ENCODE measurements around the gene GABARAP. TPM values are rescaled to one million over a fixed set of nuclear protein-coding genes. Genes with fewer than 3 reads are reported as not detected.

GABARAP gene
- total RNA-seq, 6 experiments from 2014 or later = 399 to 470 (median 426) TPM

DNA sequence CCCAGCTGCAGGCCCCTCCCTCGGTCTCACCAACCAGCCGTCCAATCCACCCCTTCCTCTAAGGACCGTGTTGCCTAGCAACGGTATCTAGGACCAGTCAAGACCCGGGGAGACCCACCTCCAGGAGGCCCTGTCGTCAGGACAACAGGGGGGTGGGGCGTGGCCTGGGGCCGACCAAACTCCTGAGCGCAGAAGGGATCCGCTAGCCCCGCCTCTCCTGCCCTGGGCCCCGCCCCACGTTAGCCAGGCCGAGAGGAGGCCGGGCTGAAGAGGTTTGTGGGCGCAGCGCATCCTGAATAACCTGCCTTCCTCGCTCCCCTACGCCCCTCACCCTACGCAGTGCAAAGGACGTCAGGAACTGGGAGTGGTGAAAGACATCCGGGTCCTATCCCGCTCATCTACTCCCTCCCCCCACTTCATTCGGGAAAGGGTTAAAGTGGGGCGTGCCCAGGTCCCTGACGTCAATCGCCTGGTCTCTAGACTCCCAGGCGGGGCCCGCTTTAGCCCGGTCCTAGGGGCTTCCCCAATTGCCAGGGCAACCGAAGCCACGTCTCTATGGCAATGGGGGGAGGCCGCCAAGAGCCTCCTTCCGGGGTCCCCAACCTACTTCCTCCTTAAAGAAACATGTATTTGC, 37.3 kb downstream of the GABARAP start:
- H3K27me3 Mint-ChIP-seq (ENCODE audit: insufficient read depth) = peaks cover 3% of the 10 kb centered on the region; the same call in 1 of the 2 replicates
- no peak for DNase-seq
- H3K27ac Mint-ChIP-seq = peak overlapping the region; percentile 87
- no peaks in the 10 kb centered on the region for H3K9me3 Mint-ChIP-seq
- TF ChIP-seq, protein P1, sequence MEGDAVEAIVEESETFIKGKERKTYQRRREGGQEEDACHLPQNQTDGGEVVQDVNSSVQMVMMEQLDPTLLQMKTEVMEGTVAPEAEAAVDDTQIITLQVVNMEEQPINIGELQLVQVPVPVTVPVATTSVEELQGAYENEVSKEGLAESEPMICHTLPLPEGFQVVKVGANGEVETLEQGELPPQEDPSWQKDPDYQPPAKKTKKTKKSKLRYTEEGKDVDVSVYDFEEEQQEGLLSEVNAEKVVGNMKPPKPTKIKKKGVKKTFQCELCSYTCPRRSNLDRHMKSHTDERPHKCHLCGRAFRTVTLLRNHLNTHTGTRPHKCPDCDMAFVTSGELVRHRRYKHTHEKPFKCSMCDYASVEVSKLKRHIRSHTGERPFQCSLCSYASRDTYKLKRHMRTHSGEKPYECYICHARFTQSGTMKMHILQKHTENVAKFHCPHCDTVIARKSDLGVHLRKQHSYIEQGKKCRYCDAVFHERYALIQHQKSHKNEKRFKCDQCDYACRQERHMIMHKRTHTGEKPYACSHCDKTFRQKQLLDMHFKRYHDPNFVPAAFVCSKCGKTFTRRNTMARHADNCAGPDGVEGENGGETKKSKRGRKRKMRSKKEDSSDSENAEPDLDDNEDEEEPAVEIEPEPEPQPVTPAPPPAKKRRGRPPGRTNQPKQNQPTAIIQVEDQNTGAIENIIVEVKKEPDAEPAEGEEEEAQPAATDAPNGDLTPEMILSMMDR (IDR thresholded peaks at IDR 0.05) = no peak
- peaks cover 25% of the 10 kb centered on the region for H3K4me1 Mint-ChIP-seq (ENCODE audit: low read depth)
- H3K36me3 Mint-ChIP-seq (ENCODE audit: low read depth) = peaks cover 17% of the 10 kb centered on the region; the same call in 1 of the 2 replicates
- H3K4me3 Mint-ChIP-seq = peak overlapping the region; percentile 76

- H3K4me3 Mint-ChIP-seq = peak overlapping the region; percentile 76
These were observed 37.9 kb downstream of the GABARAP start for GRCh38 chr17:7204336-7204735.

DNA sequence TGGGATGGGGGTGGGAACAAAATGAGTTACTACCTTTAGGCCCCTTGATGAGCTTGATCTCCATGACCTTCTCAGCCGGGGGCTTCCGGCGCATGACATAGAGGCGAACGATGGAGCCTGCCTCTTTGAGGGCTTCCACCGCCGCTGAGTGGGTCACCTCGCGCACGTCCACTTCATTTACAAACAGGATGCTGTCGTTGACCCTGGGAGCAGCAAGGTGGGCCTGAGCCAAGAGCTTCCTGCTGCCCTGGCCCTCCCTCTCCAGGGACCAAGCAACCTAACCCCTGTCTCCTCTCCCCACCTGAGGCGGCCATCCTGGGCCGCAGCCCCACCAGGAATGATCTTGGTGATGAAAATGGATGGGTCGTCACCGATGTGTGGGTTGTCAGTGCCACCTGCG, 38.9 kb downstream of the GABARAP start:
- no peak overlapping the region for H3K27ac Mint-ChIP-seq
- H3K27me3 Mint-ChIP-seq (ENCODE audit: insufficient read depth) = peaks cover 3% of the 10 kb centered on the region
- peaks cover 17% of the 10 kb centered on the region; the same call in 1 of the 2 replicates for H3K36me3 Mint-ChIP-seq (ENCODE audit: low read depth)
- H3K9me3 Mint-ChIP-seq = no peaks in the 10 kb centered on the region
- H3K4me1 Mint-ChIP-seq (ENCODE audit: low read depth) = peaks cover 25% of the 10 kb centered on the region
- TF ChIP-seq, protein P1 (IDR thresholded peaks at IDR 0.05) = no peak
- no peak overlapping the region for H3K4me3 Mint-ChIP-seq
- no peak for DNase-seq

More at GRCh38 chr17:7204336-7204735, 37.9 kb downstream of the GABARAP start:
- Mint-ChIP-seq H3K36me3 (ENCODE audit: low read depth) (peaks cover 17% of the 10 kb centered on the region; the same call in 1 of the 2 replicates), H3K4me1 (ENCODE audit: low read depth) (peaks cover 25% of the 10 kb centered on the region), H3K9me3 (no peaks in the 10 kb centered on the region), H3K27me3 (ENCODE audit: insufficient read depth) (peaks cover 3% of the 10 kb centered on the region), H3K27ac (peak overlapping the region; percentile 87; the same call in 1 of the 2 replicates)
- no peak for DNase-seq
- TF ChIP-seq, protein P1 (IDR thresholded peaks at IDR 0.05) = no peak

DNA sequence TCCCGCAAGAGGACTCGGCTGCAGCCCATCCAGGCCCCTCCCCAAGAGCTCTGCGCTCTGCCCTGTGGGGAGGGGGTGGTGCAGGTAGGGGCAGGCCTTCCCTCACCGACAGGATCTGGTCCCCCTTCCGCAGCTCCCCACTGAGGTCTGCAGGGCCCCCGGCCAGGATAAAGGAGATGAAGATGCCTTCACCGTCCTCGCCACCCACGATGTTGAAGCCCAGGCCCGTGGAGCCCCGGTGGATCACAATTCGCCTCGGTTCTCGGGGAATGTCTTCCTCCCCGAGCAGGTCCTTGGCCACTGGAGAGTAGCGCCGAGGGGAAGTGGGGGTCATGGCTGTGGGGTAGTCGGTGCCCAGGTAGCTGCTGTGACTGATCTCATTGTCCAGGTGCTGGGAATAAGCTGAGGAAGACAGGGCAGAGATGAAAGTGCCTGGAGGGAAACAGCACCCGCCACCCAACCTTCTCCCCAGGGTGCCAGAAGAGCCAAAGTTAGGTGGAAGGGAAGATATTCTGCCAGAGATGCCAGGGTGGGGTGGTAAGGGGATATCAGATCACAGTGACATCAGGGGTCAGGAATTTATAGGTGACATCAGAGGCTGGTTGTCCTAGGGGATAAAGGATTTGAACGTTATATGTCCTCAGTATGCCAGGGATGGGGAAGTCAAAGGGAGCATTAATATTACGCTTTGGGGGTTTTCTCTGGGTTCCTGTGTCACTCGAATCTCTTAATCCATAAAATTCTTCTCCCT, 45.4 kb downstream of the GABARAP start:
- H3K4me1 Mint-ChIP-seq (ENCODE audit: low read depth) = no peaks in the 10 kb centered on the region
- DNase-seq = no peak
- TF ChIP-seq, protein P1 (IDR thresholded peaks at IDR 0.05) = no peak

DNA sequence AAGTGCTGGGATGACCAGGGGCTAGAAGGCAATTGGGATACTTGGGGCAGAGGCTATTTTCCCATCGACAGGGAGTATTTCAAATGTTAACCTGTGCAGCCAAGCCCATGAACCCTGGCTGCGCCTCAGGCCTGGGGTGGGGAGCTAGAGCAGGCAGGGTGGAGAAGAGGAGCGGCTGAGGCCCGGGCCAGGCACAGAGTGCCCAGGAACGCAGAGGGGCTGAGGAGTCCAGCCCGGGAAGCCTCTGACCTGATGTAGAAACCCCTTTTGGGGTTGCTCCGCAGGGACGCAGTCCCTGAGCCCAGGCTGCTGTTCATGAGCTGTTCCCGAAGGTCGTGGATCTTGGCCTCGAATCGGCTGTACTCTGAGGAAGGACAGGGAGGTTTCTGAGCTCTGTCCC, 46.3 kb downstream of the GABARAP start:
- TF ChIP-seq, protein P1 (IDR thresholded peaks at IDR 0.05) = no peak
- Mint-ChIP-seq H3K27me3 (ENCODE audit: insufficient read depth) (peaks cover 4% of the 10 kb centered on the region), H3K36me3 (ENCODE audit: low read depth) (peaks cover 17% of the 10 kb centered on the region), H3K9me3 (no peaks in the 10 kb centered on the region), H3K27ac (no peak overlapping the region), H3K4me3 (no peak overlapping the region), H3K4me1 (ENCODE audit: low read depth) (no peaks in the 10 kb centered on the region)
- DNase-seq = no peak

More for the DNA sequence above, 45.4 kb downstream of the GABARAP start:
- Mint-ChIP-seq H3K27me3 (ENCODE audit: insufficient read depth) (peaks cover 4% of the 10 kb centered on the region), H3K36me3 (ENCODE audit: low read depth) (peaks cover 17% of the 10 kb centered on the region), H3K9me3 (no peaks in the 10 kb centered on the region), H3K4me3 (no peak overlapping the region), H3K27ac (no peak overlapping the region)
